ENCODE results near the gene MAPK1. TPM values are rescaled to one million over a fixed set of nuclear protein-coding genes. Genes with fewer than 3 reads are reported as not detected.
A peak's percentile ranks its signal among the peaks of the same experiment; 100 is the strongest.

Gene MAPK1
- total and polyA plus RNA-seq, 9 of the 15 experiments (the other 6 are each of a cell fraction or from before 2014, with no cell fraction given): 46.3 to 575 (median 283) TPM

GRCh38 chr22:21837248-21837979 lies 30.0 kb downstream of the MAPK1 start (continued):
- TF ChIP-seq ARID4B (CRISPR knock-in tag; IDR thresholded peaks at IDR 0.05) (no peak), NFIX (CRISPR knock-in tag; IDR thresholded peaks at IDR 0.05; ENCODE audit: low read depth) (no peak), MTF1 (CRISPR knock-in tag; IDR thresholded peaks at IDR 0.05; ENCODE audit: borderline replicate concordance) (no peak), MYBL2 (IDR thresholded peaks at IDR 0.05; ENCODE audit: low read depth) (no peak), MYBL2 (CRISPR knock-in tag; IDR thresholded peaks at IDR 0.05; ENCODE audit: borderline replicate concordance) (no peak), SRSF9 (IDR thresholded peaks at IDR 0.05; ENCODE audit: borderline replicate concordance, low read depth, low read length) (no peak), MAZ (CRISPR knock-in tag; conservative IDR thresholded peaks at IDR 0.05 in 1 of 2, IDR thresholded peaks at IDR 0.05 in 1 of 2) (no peak), CREB1 (IDR thresholded peaks at IDR 0.05) (no peak), CREB1 (CRISPR knock-in tag; IDR thresholded peaks at IDR 0.05) (peak; percentile 29; the same call in 1 of the 2 replicates), RBFOX2 (IDR thresholded peaks at IDR 0.05; ENCODE audit: low read depth, low read length) (no peak), ZNF23 (CRISPR knock-in tag; IDR thresholded peaks at IDR 0.05) (no peak), STAT6 (CRISPR knock-in tag; IDR thresholded peaks at IDR 0.05) (0 out of 2 replicates have a peak, but pooled peaks have one; percentile 43)
